Mucosa of rectum (tissue), 2 donors: Measurements from ENCODE around the gene RAB2B.

Source experiments
- H3K27ac ChIP-seq, 2 donors: one replicate each; pipeline ENCODE4 v1.7.0; 2013; ENCODE audit warnings: inconsistent platforms in 2 of 2, low read depth in 2 of 2, low read length in 2 of 2
- H3K27me3 ChIP-seq, 2 donors: one replicate each; pipeline ENCODE4 v1.7.0; 2013; ENCODE audit warnings: low read length in 2 of 2; ENCODE audit not compliant: control insufficient read depth in 2 of 2, insufficient read depth in 2 of 2
- H3K36me3 ChIP-seq, 2 donors: one replicate each; pipeline ENCODE4 v1.7.0; 2013; ENCODE audit warnings: low read length in 2 of 2; ENCODE audit not compliant: control insufficient read depth in 2 of 2, insufficient read depth in 2 of 2
- H3K4me1 ChIP-seq, 2 donors: one replicate each; pipeline ENCODE4 v1.7.0; 2013; ENCODE audit warnings: low read length in 2 of 2, mild to moderate bottlenecking in 1 of 2; ENCODE audit not compliant: control insufficient read depth in 2 of 2, insufficient read depth in 2 of 2
- H3K4me3 ChIP-seq, 2 donors: one replicate each; pipeline ENCODE4 v1.7.0; 2013; ENCODE audit warnings: low read length in 2 of 2
- H3K9ac ChIP-seq, 2 donors: one replicate each; pipeline ENCODE4 v1.7.0; 2013; ENCODE audit warnings: low read length in 2 of 2, low read depth in 1 of 2, mild to moderate bottlenecking in 1 of 2
- H3K9me3 ChIP-seq, 2 donors: one replicate each; pipeline ENCODE4 v1.7.0; 2013; ENCODE audit warnings: low read length in 2 of 2; ENCODE audit not compliant: control insufficient read depth in 2 of 2
- donor health status: healthy.
- donor health status: Normal muscosa, but diverticular disease.

RAB2B gene

DNA sequence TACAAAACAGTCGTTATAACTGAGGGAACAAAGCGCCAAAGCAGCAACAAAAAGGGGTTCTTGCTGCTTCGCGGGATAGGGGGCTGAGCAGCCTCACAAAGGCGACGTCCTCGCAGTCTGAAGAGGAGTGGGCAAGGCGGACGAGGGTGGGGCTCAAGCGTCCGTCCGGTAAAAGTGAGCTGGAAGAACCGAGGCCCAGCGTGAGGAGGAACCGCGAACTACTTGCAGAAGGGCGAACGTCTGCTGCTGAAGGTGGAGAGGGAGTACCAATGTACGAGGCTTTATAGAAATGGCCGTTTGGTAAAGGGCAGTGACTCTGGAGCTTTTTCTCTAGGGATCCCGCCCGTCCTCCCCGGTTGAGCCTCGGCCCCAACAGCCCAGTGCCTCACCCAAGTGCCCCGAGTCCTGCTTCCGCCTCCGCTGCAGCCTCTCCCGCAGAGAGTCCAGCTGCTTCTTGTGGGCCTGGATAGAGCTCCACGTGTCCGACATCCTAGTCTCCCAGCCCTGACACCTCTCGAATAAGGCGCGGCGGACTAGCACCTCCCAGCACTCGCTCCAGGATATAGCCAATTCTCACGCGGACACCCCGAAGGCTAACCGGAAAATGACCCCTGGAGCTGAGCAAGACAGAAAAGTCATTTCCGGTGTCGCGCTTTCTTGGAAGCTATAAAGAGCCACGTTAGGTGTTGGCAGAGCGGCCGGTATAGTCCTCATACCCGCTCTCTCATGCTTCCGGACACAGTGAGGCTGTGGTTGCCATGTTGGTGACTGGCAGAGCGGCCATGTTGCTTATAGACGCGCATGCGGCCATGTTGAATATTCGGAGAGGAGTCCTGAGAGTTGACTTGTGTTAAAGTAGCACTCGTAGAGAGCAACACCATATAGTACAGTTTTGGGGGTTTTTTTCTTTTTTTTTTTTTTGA lies 34.2 kb upstream of the RAB2B start, which contains the start of gene METTL3:
Gene METTL3, minus strand, starts transcription at position 606 of the 923 bp plus-strand sequence. Its CDS starts 117 bp downstream, at position 489.
- Histone ChIP-seq H3K4me1 (peaks cover 9 to 10% of the 10 kb centered on the region in 2 donors), H3K27ac (peak within 1 kb of the TSS; percentile 70 to 80), H3K9ac (peak within 1 kb of the TSS; percentile 72 to 94), H3K27me3 (no peaks in the 10 kb centered on the region), H3K9me3 (no peaks in the 10 kb centered on the region), H3K36me3 (no peaks in the 10 kb centered on the region), H3K4me3 (peak within 1 kb of the TSS; percentile 94 to 98)

DNA sequence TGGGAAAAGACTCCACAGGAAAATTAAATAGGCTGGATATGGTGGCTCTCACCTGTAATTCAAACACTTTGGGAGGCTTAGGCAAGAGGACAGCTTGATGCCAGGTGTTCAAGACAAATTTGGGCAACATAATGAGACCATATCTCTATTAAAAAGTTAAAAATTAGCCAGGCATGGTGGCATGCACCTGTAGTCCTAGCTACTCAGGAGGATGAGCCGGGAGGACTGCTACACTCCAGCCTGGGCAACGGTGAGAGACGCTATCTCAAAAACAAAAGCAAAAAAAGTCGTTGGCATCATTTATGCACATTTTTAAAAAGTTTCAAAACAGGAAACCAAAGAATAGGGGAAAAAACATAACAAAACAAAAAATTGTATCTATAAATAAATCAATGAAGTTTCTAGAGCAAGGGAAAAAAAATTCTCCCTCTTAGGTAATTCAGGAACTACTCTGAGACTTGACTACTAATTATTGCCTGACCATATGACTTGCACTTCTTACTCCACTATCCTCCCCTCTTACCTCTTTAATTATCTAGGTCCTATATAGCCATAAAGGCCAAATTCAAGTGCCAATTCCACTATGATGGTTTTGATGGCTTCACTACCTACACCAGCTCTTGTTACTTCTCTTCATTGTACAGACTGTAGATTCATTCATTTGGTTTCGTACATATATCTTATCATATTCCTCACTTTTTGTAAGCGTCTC lies 32.8 kb upstream of the RAB2B start:
- Histone ChIP-seq H3K4me3 (peak overlapping the region; percentile 94 to 98), H3K27ac (no peak overlapping the region)

DNA sequence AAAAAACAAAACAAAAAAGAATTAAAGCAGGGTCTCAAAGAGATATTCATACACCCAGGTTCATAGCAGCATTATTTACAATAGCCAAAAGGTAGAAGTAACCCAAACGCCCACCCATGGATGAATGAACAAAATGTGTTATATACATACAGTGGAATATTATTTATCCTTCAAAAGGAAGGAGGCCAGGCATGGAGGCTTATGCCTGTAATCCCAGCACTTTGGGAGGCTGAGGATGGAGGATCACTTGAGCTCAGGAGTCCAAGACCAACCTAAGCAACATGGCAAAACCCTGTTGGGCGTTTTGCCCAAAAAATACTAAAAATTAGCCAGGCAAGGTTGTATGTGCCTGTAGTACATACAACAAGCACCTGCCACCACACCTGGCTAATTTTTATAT lies 29.8 kb upstream of the RAB2B start:
- Histone ChIP-seq H3K4me1 (peaks cover 9 to 10% of the 10 kb centered on the region in 2 donors), H3K9me3 (no peaks in the 10 kb centered on the region), H3K27me3 (no peaks in the 10 kb centered on the region), H3K27ac (no peak overlapping the region), H3K4me3 (no peak overlapping the region), H3K9ac (no peak overlapping the region), H3K36me3 (peaks cover 11 to 22% of the 10 kb centered on the region in 2 donors)

More for the DNA sequence above, 32.8 kb upstream of the RAB2B start:
- Histone ChIP-seq H3K36me3 (no peaks in the 10 kb centered on the region), H3K27me3 (no peaks in the 10 kb centered on the region), H3K9me3 (no peaks in the 10 kb centered on the region), H3K4me1 (peaks cover 9 to 10% of the 10 kb centered on the region in 2 donors), H3K9ac (peak overlapping the region in 1 of 2 donors; percentile 30)

DNA sequence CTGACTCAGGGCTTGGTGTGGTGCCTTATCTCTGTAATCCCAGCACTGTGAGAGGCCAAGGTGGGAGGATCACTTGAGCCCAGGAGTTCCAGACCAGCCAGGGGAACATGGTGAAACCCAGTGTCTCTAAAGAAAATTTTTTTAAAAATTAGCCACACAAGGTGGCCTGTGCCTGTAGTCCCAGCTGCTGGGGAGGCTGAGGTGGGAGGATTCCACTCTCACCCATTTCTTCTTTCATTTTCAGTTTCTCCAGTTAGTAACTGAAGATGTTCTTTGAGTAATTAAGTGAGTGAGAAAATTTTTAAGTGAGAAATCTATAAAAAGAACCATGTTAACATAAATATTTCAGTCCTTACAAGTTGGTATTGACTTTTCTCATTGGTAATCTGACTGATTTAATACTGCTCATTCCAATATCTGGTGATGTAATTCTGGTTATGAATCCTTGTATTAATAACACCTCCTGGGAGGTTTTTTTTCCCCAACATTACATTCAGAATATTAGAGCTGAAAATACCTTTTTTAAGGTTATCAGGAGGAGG lies 28.3 kb upstream of the RAB2B start:
- H3K4me1 ChIP-seq: peaks cover 6 to 7% of the 10 kb centered on the region in 2 donors
- no peaks in the 10 kb centered on the region for H3K9me3 ChIP-seq
- H3K27me3 ChIP-seq: no peaks in the 10 kb centered on the region
- H3K4me3 ChIP-seq: no peak overlapping the region
- no peak overlapping the region for H3K9ac ChIP-seq
- H3K27ac ChIP-seq: no peak overlapping the region
- peaks cover 22 to 36% of the 10 kb centered on the region in 2 donors for H3K36me3 ChIP-seq

DNA sequence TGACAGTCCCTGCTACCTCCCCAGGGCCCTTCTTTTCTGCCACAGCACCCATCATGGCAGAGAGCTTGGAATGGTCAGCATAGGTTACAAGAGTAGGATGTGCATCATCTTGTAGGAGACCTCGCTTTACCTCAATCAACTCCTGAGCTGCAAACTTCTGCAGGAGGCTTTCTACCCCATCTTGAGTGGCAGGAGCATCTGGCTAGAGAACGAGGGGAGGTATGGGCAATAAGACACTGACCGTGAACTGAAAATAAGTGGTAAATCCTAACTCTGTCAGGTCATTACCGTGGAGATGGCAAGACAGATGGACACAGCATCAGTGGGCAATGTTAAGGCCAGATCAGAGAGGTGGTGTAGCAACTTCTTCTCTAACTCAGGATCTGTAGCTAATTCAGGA lies 26.6 kb upstream of the RAB2B start:
- Histone ChIP-seq H3K9ac (no peak overlapping the region), H3K4me3 (no peak overlapping the region), H3K4me1 (no peaks in the 10 kb centered on the region), H3K27ac (no peak overlapping the region), H3K27me3 (no peaks in the 10 kb centered on the region), H3K9me3 (no peaks in the 10 kb centered on the region), H3K36me3 (peaks cover 36 to 51% of the 10 kb centered on the region in 2 donors)

DNA sequence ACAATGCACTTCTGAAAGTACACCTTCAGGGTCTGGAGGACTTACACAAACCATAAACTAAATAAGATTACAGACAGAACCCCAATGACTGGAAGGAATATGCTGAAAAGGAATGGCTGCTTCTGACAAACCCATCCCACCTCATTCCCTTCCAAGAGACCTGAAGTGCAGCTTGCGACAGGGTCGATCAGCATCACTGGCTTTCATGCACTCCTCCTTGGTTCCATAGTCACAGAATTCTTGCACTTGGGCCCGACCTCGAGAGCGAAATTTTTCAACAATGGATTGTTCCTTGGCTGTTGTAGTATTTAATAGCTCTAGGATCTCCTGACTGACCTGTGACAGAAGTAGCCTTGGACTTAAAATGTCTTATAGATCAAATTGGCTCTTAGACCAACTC lies 24.8 kb upstream of the RAB2B start:
- no peaks in the 10 kb centered on the region for H3K4me1 ChIP-seq
- no peak overlapping the region for H3K27ac ChIP-seq
- peaks cover 54 to 69% of the 10 kb centered on the region in 2 donors for H3K36me3 ChIP-seq
- no peaks in the 10 kb centered on the region for H3K27me3 ChIP-seq
- H3K9me3 ChIP-seq: no peaks in the 10 kb centered on the region
- H3K9ac ChIP-seq: no peak overlapping the region
- H3K4me3 ChIP-seq: no peak overlapping the region

DNA sequence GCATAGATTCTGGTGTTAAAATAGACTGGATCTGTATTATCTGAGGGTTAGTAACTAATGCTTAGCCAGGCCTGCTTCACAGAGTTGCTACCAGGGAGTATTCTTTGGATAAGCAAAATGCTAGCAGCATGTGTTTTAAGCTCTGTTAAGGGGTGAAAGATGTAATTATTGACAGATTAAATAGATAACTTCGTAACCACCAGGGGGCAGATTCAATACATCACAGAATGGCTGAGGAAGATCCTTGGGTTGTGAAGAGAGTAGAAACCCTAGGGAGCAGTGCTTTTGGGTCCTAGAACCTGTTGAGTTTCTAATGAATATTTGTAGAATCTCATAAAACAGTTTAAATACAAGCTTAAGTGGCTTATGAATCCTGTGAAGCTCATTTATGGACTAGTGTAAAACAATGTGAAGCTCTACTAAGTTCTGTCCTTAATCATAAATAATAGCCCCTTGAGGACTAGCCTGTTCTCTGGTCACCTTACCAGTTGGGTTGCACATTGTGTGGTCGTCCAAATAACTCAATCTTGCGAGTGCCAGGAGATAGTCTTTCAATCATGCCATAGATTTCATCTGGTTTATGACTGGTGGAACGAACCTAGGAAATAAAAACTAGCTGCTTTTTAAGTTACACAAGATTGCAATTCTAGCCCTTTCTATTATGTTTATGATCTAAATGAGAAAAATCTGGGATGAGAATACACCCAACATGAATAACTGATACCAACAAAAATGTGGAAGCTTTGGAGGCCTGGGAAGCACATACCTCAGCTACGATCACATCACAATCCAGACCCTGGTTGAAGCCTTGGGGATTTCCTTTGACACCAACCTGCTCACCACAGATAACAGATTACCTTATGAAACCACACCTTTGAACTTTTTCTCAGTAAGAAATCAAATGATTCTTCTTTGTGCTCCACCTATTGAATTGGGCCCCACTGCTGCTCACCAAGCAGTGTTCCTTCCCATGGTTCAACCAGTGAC lies 22.1 kb upstream of the RAB2B start:
- Histone ChIP-seq H3K9ac (no peak overlapping the region), H3K27me3 (no peaks in the 10 kb centered on the region), H3K27ac (no peak overlapping the region), H3K9me3 (no peaks in the 10 kb centered on the region), H3K4me3 (no peak overlapping the region), H3K4me1 (no peaks in the 10 kb centered on the region), H3K36me3 (peaks cover 72 to 83% of the 10 kb centered on the region in 2 donors)

DNA sequence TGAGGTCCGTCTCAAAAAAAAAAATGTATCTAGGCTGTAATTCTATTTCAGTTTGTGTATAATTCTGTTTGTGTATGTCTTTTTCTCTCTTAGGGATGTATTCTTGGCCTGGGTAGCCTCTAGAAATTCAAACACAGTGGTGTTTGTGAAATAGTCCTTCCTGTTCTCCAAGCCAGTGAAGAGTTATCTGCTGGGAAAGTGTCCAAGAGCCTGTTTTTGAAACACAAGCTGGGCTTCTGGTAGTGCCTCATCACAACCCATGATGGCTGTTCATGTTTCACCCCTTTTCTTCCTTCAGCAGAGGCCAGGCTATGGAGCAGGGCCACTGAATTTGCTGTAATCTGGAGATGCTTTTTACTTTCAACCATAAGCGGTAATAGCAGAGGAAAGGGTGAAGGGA lies 19.7 kb upstream of the RAB2B start:
- Histone ChIP-seq H3K4me1 (no peaks in the 10 kb centered on the region), H3K27ac (no peak overlapping the region), H3K36me3 (peaks cover 77 to 78% of the 10 kb centered on the region in 2 donors)

DNA sequence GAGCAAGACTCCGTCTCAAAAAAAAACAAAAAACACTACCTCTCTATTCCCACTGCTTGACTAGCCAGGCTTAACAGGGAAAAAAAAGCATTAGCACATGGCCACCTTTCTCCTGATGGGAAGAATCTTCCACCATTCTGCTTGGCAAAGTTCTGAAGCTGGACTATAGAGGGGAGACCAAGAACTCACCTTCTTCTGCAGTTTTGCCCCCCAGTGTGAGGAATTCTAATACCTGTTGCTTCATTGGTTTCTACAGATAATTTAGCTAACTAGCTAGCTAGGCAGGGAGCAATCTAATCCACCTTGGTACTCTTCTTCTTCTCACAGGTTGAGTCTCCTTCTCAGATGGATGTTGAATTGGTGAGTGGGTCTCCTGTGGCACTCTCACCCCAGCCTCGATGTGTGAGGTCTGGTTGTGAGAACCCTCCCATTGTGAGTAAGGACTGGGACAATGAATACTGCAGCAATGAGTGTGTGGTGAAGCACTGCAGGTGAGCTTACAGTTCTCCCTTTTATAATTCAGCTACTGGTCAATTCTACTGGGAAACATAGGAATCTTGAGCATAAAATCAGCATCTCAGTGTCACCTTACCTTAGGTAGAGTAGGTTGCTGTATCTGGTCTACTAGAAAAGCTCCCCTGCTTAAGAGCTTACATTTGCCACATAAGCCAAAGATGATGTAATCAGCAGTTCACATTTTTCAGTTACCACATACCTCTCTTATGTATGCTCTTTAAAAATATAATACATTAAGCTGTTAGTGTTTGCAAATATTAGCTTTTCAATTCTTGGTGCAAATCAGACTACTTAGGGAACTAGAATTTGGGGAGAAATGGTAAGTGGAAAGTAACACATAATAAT lies 18.4 kb upstream of the RAB2B start:
- Histone ChIP-seq H3K9me3 (no peaks in the 10 kb centered on the region), H3K4me3 (no peak overlapping the region), H3K9ac (no peak overlapping the region), H3K36me3 (peaks cover 67 to 74% of the 10 kb centered on the region in 2 donors), H3K4me1 (no peaks in the 10 kb centered on the region), H3K27me3 (no peaks in the 10 kb centered on the region), H3K27ac (no peak overlapping the region)

More for the DNA sequence above, 19.7 kb upstream of the RAB2B start:
- no peak overlapping the region for H3K4me3 ChIP-seq
- H3K9me3 ChIP-seq: no peaks in the 10 kb centered on the region
- H3K27me3 ChIP-seq: no peaks in the 10 kb centered on the region
- H3K9ac ChIP-seq: no peak overlapping the region
